DND-41 (cell line): Measurements from ENCODE around the gene CCDC116.
A peak's percentile ranks its signal among the peaks of the same experiment; 100 is the strongest.

Source experiments
- ATAC-seq: fragments of 200-7000 bp; cut with Tn5 transposase; 3 replicates; pipeline ENCODE4 v1.9.1; 2021; ENCODE audit warnings: low read depth; ENCODE audit not compliant: insufficient read depth
- DNase-seq: peaks from one replicate; pipeline ENCODE4 v3.0.0-alpha.2; 2020
- H2AFZ ChIP-seq: 2 replicates; pipeline ENCODE4 v1.6.0; 2012; ENCODE audit warnings: low read depth, low read length
- H3K27ac ChIP-seq: 2 replicates; pipeline ENCODE4 v1.5.1; 2012; ENCODE audit warnings: low read length, inconsistent platforms
- H3K27me3 ChIP-seq: fragments of 200-600 bp; sonication (generic); 2 replicates; pipeline ENCODE4 v1.6.0; 2012; ENCODE audit warnings: low read length, mild to moderate bottlenecking, inconsistent platforms; ENCODE audit not compliant: insufficient read depth, poor library complexity
- H3K36me3 ChIP-seq: 2 replicates; pipeline ENCODE4 v1.5.1; 2012; ENCODE audit warnings: low read length, inconsistent platforms; ENCODE audit not compliant: insufficient read depth
- H3K4me1 ChIP-seq: 2 replicates; pipeline ENCODE4 v1.5.1; 2012; ENCODE audit warnings: mild to moderate bottlenecking, low read length; ENCODE audit not compliant: insufficient read depth
- H3K4me2 ChIP-seq: 2 replicates; pipeline ENCODE4 v1.6.0; 2012; ENCODE audit warnings: mild to moderate bottlenecking, moderate library complexity, low read length, inconsistent platforms; ENCODE audit not compliant: insufficient read depth
- H3K4me3 ChIP-seq, 2 experiments: fragments of 200-600 bp in 1 of 2; shearing (Covaris generic) in 1 of 2; 2 replicates each; pipeline ENCODE4 v1.5.1; 2012 to 2016; ENCODE audit warnings: inconsistent platforms in 2 of 2, low read length in 2 of 2, mild to moderate bottlenecking in 2 of 2, low read depth in 1 of 2, moderate library complexity in 1 of 2
- H3K79me2 ChIP-seq: 2 replicates; pipeline ENCODE4 v1.6.0; 2012; ENCODE audit warnings: low read length, inconsistent platforms; ENCODE audit not compliant: insufficient read depth
- H3K9ac ChIP-seq: 2 replicates; pipeline ENCODE4 v1.6.0; 2012; ENCODE audit warnings: low read depth, mild to moderate bottlenecking, inconsistent platforms, low read length, moderate library complexity
- H3K9me3 ChIP-seq: 2 replicates; pipeline ENCODE4 v1.5.1; 2012; ENCODE audit warnings: low read length, moderate library complexity, mild to moderate bottlenecking, inconsistent platforms; ENCODE audit not compliant: insufficient read depth, severe bottlenecking
- H4K20me1 ChIP-seq: 2 replicates; pipeline ENCODE4 v1.6.0; 2012; ENCODE audit warnings: low read length; ENCODE audit not compliant: insufficient read depth
- CTCF ChIP-seq: IDR thresholded peaks from 2 replicates; pipeline ENCODE4 v1.5.1; 2012; ENCODE audit warnings: borderline replicate concordance, low read length, moderate library complexity, mild to moderate bottlenecking; ENCODE audit not compliant: poor library complexity, severe bottlenecking; ENCODE audit errors: extremely low read depth
- EZH2 ChIP-seq: IDR thresholded peaks from 3 replicates; pipeline ENCODE4 v1.6.1; 2012; ENCODE audit warnings: borderline replicate concordance, low read depth, mild to moderate bottlenecking, moderate library complexity, low read length, inconsistent platforms; ENCODE audit not compliant: severe bottlenecking

The CCDC116 gene

GRCh38 chr22:21632237-21632895, at the start of gene CCDC116:
Gene CCDC116, plus strand, starts transcription at chr22:21632760. Its CDS starts 422 bp downstream, at chr22:21633182.
- H3K36me3 ChIP-seq: peaks cover 23% of the 10 kb centered on the region
- DNase-seq (peak; percentile 99), ATAC-seq (peak; percentile 91)
- H3K4me1 ChIP-seq: peaks cover 54% of the 10 kb centered on the region
- H3K9me3 ChIP-seq: no peaks in the 10 kb centered on the region
- peak within 1 kb of the TSS; percentile 78 for H3K27ac ChIP-seq
- peaks cover 25% of the 10 kb centered on the region for H3K79me2 ChIP-seq
- peak within 1 kb of the TSS; percentile 58 for H3K9ac ChIP-seq
- peak within 1 kb of the TSS; percentile 88 for H2AFZ ChIP-seq
- TF ChIP-seq CTCF: no peak
- no peak for TF ChIP-seq EZH2
- peaks cover 19% of the 10 kb centered on the region for H4K20me1 ChIP-seq
- H3K4me2 ChIP-seq: peak within 1 kb of the TSS; percentile 96
- H3K4me3 ChIP-seq: peak within 1 kb of the TSS; percentile 8 to 59; a peak in 3 of 4 replicates
- no peaks in the 10 kb centered on the region for H3K27me3 ChIP-seq

DNA sequence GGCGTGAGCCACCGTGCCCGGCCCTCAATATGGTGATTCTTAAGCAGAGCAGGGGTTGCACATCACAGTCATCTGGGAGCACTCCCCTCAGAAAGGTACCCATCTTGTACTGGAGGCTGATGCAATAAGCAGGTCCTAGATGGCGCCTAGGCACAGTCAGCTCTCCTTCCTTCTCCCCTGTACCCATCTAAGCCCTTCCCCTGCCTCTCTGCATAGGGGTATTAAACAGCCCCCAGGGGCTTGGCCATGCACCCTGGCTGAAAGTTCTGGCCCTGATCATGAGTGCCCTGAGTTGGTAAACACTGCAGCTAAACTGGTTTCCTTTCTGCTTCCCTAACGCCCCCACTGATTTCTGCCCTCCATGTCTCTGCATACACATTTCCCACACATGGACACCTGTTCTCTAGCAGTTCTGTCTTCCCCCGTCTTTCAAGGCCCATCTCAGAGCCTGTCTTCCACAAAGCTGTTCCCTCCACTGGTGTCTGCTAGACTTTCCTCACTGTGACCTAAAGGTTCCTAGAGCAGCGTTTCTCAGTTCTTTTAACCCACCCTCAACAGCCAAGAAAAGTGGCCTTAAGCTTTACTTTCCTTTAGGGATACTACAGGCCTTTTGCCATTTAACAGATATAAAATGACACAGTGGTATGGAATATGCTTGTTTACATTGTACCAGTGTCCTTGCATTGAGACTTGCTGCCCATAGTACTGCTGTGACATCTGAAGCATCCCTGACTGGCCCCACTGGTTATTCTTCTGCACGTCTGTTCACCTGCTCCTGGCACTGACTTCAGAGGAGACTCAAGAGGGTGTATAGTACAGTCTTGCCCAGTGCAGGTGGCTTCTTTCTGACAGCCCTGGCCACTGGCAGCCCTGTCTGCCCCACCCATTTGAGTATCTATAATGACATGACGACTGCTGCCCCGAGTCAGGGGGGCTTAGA, 49.5 kb upstream of the CCDC116 start:
- ATAC-seq: peak; percentile 52; the same call in 2 of the 3 replicates
- H3K27me3 ChIP-seq: no peaks in the 10 kb centered on the region
- peaks cover 85% of the 10 kb centered on the region for H4K20me1 ChIP-seq
- H3K9me3 ChIP-seq: no peaks in the 10 kb centered on the region
- no peaks in the 10 kb centered on the region for H3K4me1 ChIP-seq
- no peak overlapping the region for H3K4me3 ChIP-seq
- peaks cover 29% of the 10 kb centered on the region for H3K36me3 ChIP-seq
- peaks cover 99% of the 10 kb centered on the region for H3K79me2 ChIP-seq
- no peak overlapping the region for H2AFZ ChIP-seq
- 0 out of 2 replicates have a peak overlapping the region, but pooled peaks have one; percentile 2 for H3K27ac ChIP-seq
- no peak overlapping the region for H3K4me2 ChIP-seq
- DNase-seq: no peak
- H3K9ac ChIP-seq: no peak overlapping the region
- TF ChIP-seq EZH2 (no peak), CTCF (no peak)

DNA sequence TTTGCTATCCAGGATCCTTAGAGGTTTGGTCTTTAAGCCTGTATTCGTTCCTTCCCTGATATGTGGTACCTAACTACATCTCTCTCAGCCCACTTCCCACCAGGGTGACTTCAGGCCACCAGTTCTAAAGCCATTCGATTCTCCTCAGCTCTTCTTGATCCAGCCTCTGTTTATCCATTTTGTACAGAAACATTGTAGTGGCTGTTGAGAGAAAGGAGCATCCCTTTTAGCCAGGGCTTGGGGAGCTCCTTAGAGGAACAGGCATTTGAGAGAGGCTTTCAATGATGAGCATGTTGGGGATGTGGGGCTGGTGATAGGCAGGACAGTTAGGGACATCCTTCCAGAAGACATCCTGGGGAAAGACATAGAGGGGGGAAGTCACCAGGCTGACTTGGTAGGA, 47.2 kb upstream of the CCDC116 start:
- Histone ChIP-seq H3K27me3 (no peaks in the 10 kb centered on the region), H3K4me1 (no peaks in the 10 kb centered on the region), H3K79me2 (peaks cover 97% of the 10 kb centered on the region), H2AFZ (no peak overlapping the region), H3K9ac (no peak overlapping the region), H3K4me3 (no peak overlapping the region), H4K20me1 (peaks cover 83% of the 10 kb centered on the region), H3K27ac (no peak overlapping the region), H3K4me2 (no peak overlapping the region), H3K9me3 (no peaks in the 10 kb centered on the region), H3K36me3 (peaks cover 28% of the 10 kb centered on the region)
- DNase-seq (no peak), ATAC-seq (no peak)
- TF ChIP-seq CTCF (no peak), EZH2 (no peak)
